ENCODE measurements around the gene LDAF1.
"Not testable (repeated sequence)": the region's sequence is repeated elsewhere in the genome, so short reads cannot be mapped to it uniquely, and the experiment has no call there.

The LDAF1 gene

GRCh38 chr16:21153124-21153729 is 5.2 kb upstream of the LDAF1 start:
- DNase-seq; H3K4me3 Mint-ChIP-seq; ATAC-seq (replicated peaks); H3K9me3 Mint-ChIP-seq; H3K27ac Mint-ChIP-seq; H3K36me3 Mint-ChIP-seq: not testable (repeated sequence)
- Mint-ChIP-seq H3K27me3 (peaks cover 15 to 36% of the 10 kb centered on the region in 2 donors), H3K4me1 (peaks cover 9 to 21% of the 10 kb centered on the region in 2 donors)

- H3K27me3 Mint-ChIP-seq, result peaks cover 4 to 12% of the 10 kb centered on the region in 2 donors
- not testable (repeated sequence) for H3K36me3 Mint-ChIP-seq; H3K27ac Mint-ChIP-seq; DNase-seq; ATAC-seq (replicated peaks); H3K4me3 Mint-ChIP-seq; H3K9me3 Mint-ChIP-seq
- peaks cover 16 to 32% of the 10 kb centered on the region in 2 donors for H3K4me1 Mint-ChIP-seq
Measured at GRCh38 chr16:21156011-21156410, 2.5 kb upstream of the LDAF1 start.

- no peaks in the 10 kb centered on the region for H3K9me3 Mint-ChIP-seq
- H3K4me1 Mint-ChIP-seq, result peaks cover 16 to 31% of the 10 kb centered on the region in 2 donors
- H3K4me3 Mint-ChIP-seq, result no peak overlapping the region
- H3K36me3 Mint-ChIP-seq, result peaks cover 3 to 6% of the 10 kb centered on the region in 2 donors
- ATAC-seq (replicated peaks), result no peak
- H3K27me3 Mint-ChIP-seq, result peaks cover 3 to 6% of the 10 kb centered on the region in 2 donors
- no peak for DNase-seq
- no peak overlapping the region for H3K27ac Mint-ChIP-seq
Measured at GRCh38 chr16:21156767-21157467, 1.6 kb upstream of the LDAF1 start.

GRCh38 chr16:21157632-21158031 is 842 bp upstream of the LDAF1 start:
- peaks cover 16 to 31% of the 10 kb centered on the region in 2 donors for H3K4me1 Mint-ChIP-seq
- H3K9me3 Mint-ChIP-seq, result no peaks in the 10 kb centered on the region
- DNase-seq (no peak), ATAC-seq (replicated peaks) (no peak)
- peak overlapping the region in 1 of 2 donors; percentile 96 for H3K4me3 Mint-ChIP-seq
- no peak overlapping the region for H3K27ac Mint-ChIP-seq
- H3K27me3 Mint-ChIP-seq, result peaks cover 0 to 6% of the 10 kb centered on the region in 2 donors
- H3K36me3 Mint-ChIP-seq, result peaks cover 6% of the 10 kb centered on the region in 2 donors

GRCh38 chr16:21159281-21159951 is 942 bp downstream of the LDAF1 start:
- no peaks in the 10 kb centered on the region for H3K9me3 Mint-ChIP-seq
- ATAC-seq (replicated peaks), result peak; percentile 46 to 50

GRCh38 chr16:21160276-21160675 is 1.8 kb downstream of the LDAF1 start:
- DNase-seq, result no peak
- no peaks in the 10 kb centered on the region for H3K27me3 Mint-ChIP-seq
- no peaks in the 10 kb centered on the region for H3K9me3 Mint-ChIP-seq
- peaks cover 11 to 22% of the 10 kb centered on the region in 2 donors for H3K36me3 Mint-ChIP-seq
- H3K4me3 Mint-ChIP-seq, result no peak overlapping the region
- no peak for ATAC-seq (replicated peaks)
- peaks cover 16 to 31% of the 10 kb centered on the region in 2 donors for H3K4me1 Mint-ChIP-seq
- no peak overlapping the region for H3K27ac Mint-ChIP-seq

More at GRCh38 chr16:21159281-21159951, 942 bp downstream of the LDAF1 start:
- peak overlapping the region; percentile 68 for H3K27ac Mint-ChIP-seq
- DNase-seq, result peak; percentile 37
- peaks cover 11 to 15% of the 10 kb centered on the region in 2 donors for H3K36me3 Mint-ChIP-seq
- peaks cover 16 to 31% of the 10 kb centered on the region in 2 donors for H3K4me1 Mint-ChIP-seq
- peak overlapping the region; percentile 85 to 96 for H3K4me3 Mint-ChIP-seq
- H3K27me3 Mint-ChIP-seq, result no peaks in the 10 kb centered on the region

- DNase-seq (no peak), ATAC-seq (replicated peaks) (no peak)
- H3K27me3 Mint-ChIP-seq, result no peaks in the 10 kb centered on the region
- no peak overlapping the region for H3K4me3 Mint-ChIP-seq
- H3K9me3 Mint-ChIP-seq, result no peaks in the 10 kb centered on the region
- peaks cover 16 to 31% of the 10 kb centered on the region in 2 donors for H3K4me1 Mint-ChIP-seq
- peaks cover 11 to 25% of the 10 kb centered on the region in 2 donors for H3K36me3 Mint-ChIP-seq
- H3K27ac Mint-ChIP-seq, result no peak overlapping the region
Measured at GRCh38 chr16:21161211-21161610, 2.7 kb downstream of the LDAF1 start.

GRCh38 chr16:21162661-21163151 is 4.2 kb downstream of the LDAF1 start:
- Mint-ChIP-seq H3K4me3 (no peak overlapping the region), H3K27me3 (no peaks in the 10 kb centered on the region), H3K9me3 (no peaks in the 10 kb centered on the region), H3K36me3 (peaks cover 19 to 36% of the 10 kb centered on the region in 2 donors), H3K4me1 (peaks cover 13 to 24% of the 10 kb centered on the region in 2 donors), H3K27ac (no peak overlapping the region)
- no peak for DNase-seq
- ATAC-seq (replicated peaks), result no peak

GRCh38 chr16:21163576-21163975 is 5.1 kb downstream of the LDAF1 start:
- no peaks in the 10 kb centered on the region for H3K27me3 Mint-ChIP-seq
- peaks cover 13 to 17% of the 10 kb centered on the region in 2 donors for H3K4me1 Mint-ChIP-seq
- H3K36me3 Mint-ChIP-seq, result peaks cover 19 to 36% of the 10 kb centered on the region in 2 donors
- ATAC-seq (replicated peaks) (no peak), DNase-seq (no peak)
- H3K9me3 Mint-ChIP-seq, result no peaks in the 10 kb centered on the region
- H3K4me3 Mint-ChIP-seq, result no peak overlapping the region
- H3K27ac Mint-ChIP-seq, result no peak overlapping the region

- no peak overlapping the region for H3K27ac Mint-ChIP-seq
- no peak for DNase-seq
- no peak for ATAC-seq (replicated peaks)
- no peaks in the 10 kb centered on the region for H3K27me3 Mint-ChIP-seq
- H3K9me3 Mint-ChIP-seq, result no peaks in the 10 kb centered on the region
- peaks cover 19 to 36% of the 10 kb centered on the region in 2 donors for H3K36me3 Mint-ChIP-seq
- no peak overlapping the region for H3K4me3 Mint-ChIP-seq
- peaks cover 5 to 7% of the 10 kb centered on the region in 2 donors for H3K4me1 Mint-ChIP-seq
Measured at GRCh38 chr16:21164521-21165168, 6.2 kb downstream of the LDAF1 start.

- no peak for DNase-seq
- peaks cover 25 to 50% of the 10 kb centered on the region in 2 donors for H3K36me3 Mint-ChIP-seq
Measured at GRCh38 chr16:21166561-21166961, 8.1 kb downstream of the LDAF1 start.

GRCh38 chr16:21167360-21167759 is 8.9 kb downstream of the LDAF1 start:
- ATAC-seq (replicated peaks), result no peak
- no peaks in the 10 kb centered on the region for H3K9me3 Mint-ChIP-seq
- DNase-seq, result no peak

More at GRCh38 chr16:21166561-21166961, 8.1 kb downstream of the LDAF1 start:
- ATAC-seq (replicated peaks), result no peak
- H3K4me1 Mint-ChIP-seq, result no peaks in the 10 kb centered on the region
- H3K27me3 Mint-ChIP-seq, result no peaks in the 10 kb centered on the region
- no peak overlapping the region for H3K4me3 Mint-ChIP-seq
- H3K27ac Mint-ChIP-seq, result no peak overlapping the region
- H3K9me3 Mint-ChIP-seq, result no peaks in the 10 kb centered on the region

GRCh38 chr16:21167929-21168602 is 9.6 kb downstream of the LDAF1 start:
- H3K4me1 Mint-ChIP-seq, result no peaks in the 10 kb centered on the region
- H3K4me3 Mint-ChIP-seq, result no peak overlapping the region
- no peak for DNase-seq
- H3K36me3 Mint-ChIP-seq, result peaks cover 25 to 52% of the 10 kb centered on the region in 2 donors
- H3K27me3 Mint-ChIP-seq, result no peaks in the 10 kb centered on the region
- ATAC-seq (replicated peaks), result no peak
- no peak overlapping the region for H3K27ac Mint-ChIP-seq
- no peaks in the 10 kb centered on the region for H3K9me3 Mint-ChIP-seq

More at GRCh38 chr16:21167360-21167759, 8.9 kb downstream of the LDAF1 start:
- H3K27me3 Mint-ChIP-seq, result no peaks in the 10 kb centered on the region
- no peak overlapping the region for H3K4me3 Mint-ChIP-seq
- no peak overlapping the region for H3K27ac Mint-ChIP-seq
- H3K36me3 Mint-ChIP-seq, result peaks cover 22 to 49% of the 10 kb centered on the region in 2 donors
- H3K4me1 Mint-ChIP-seq, result no peaks in the 10 kb centered on the region

Measured in stimulated activated naive B cell treated with anti-CD40 and anti-IgM and Interleukin-4, amounts not matched to agents 10 μg/mL and 1 μg/mL and 100 μg/mL, for 72 hours (primary cell).